ENCODE measurements around the gene ELOVL3. TPM values are rescaled to one million over a fixed set of nuclear protein-coding genes. Genes with fewer than 3 reads are reported as not detected.

The ELOVL3 gene
- total and polyA plus RNA-seq, 2 of the 4 experiments (the other 2 are of a cell fraction): 0.09 to 0.36 TPM

DNA sequence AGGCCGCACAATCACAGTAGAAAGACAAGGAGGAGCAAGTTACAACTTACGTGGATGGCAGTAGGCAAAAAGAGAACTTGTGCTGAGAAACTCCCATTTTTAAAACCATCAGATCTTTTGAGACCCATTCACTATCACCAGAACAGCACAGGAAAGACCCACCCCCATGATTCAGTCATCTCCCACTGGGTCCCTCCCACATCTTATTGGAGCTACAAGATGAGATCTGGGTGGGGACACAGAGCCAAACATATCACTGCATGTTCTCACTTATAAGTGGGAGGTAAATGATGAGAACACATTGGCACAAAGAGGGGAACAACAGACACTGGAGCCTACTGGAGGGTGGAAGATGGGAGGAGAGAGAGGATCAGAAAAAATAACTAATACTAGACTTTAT lies 41.5 kb upstream of the ELOVL3 start:
- no TSS peak for BruUV-seq (replicated peaks)
- no CpG with 5 or more reads among the region's 2 CpGs for WGBS, 2 experiments (ENCODE audit: extremely low coverage in 2 of 2, insufficient read length in 1 of 2)
- DNase-seq (no peak), ATAC-seq (ENCODE audit: low read depth) (no peak)
- H3K56ac ChIP-seq (ENCODE audit: extremely low read depth, insufficient read depth, low read length): no peak overlapping the region
- H2AFZ ChIP-seq (replicated peaks; ENCODE audit: low read length, poor library complexity): no peak overlapping the region
- intact Hi-C loops (cut with micrococcal nuclease): loop anchor here (5.0 kb wide), 1 partner anchor 38 kb away; no protein-coding TSS in a partner anchor
- no peak overlapping the region for H3K18ac ChIP-seq (ENCODE audit: low read depth, low read length)
- H3K4me1 ChIP-seq (ENCODE audit: control insufficient read depth, insufficient read depth, low read length): no peaks in the 10 kb centered on the region
- H3K9me3 ChIP-seq (ENCODE audit: control insufficient read depth, insufficient read depth, low read length): peaks cover 4% of the 10 kb centered on the region; the same call in 1 of the 2 replicates
- H3K36me3 ChIP-seq (ENCODE audit: control insufficient read depth, insufficient read depth, low read length): no peaks in the 10 kb centered on the region
- H2AK9ac ChIP-seq (replicated peaks; ENCODE audit: low read depth, low read length, poor library complexity): no peak overlapping the region
- H2BK120ac ChIP-seq (ENCODE audit: low read depth, low read length): no peak overlapping the region
- no peak overlapping the region for H4K5ac ChIP-seq (ENCODE audit: low read depth, low read length)
- H3K79me1 ChIP-seq (ENCODE audit: low read depth in 1 of 2, low read length in 2 of 2): no peaks in the 10 kb centered on the region
- no peak overlapping the region for H3K23ac ChIP-seq (ENCODE audit: low read depth, low read length)
- no peak overlapping the region for H2BK5ac ChIP-seq (ENCODE audit: low read depth, low read length, poor library complexity, severe bottlenecking)
- H4K20me1 ChIP-seq (ENCODE audit: insufficient read depth, low read length): no peaks in the 10 kb centered on the region
- no peak overlapping the region for H3K9ac ChIP-seq (ENCODE audit: low read depth, low read length)
- H3K4me2 ChIP-seq (ENCODE audit: low read depth, low read length): no peak overlapping the region
- H3K27me3 ChIP-seq (ENCODE audit: control insufficient read depth, insufficient read depth, low read length): peaks cover 7% of the 10 kb centered on the region
- no peaks in the 10 kb centered on the region for H3K9me1 ChIP-seq (ENCODE audit: insufficient read depth, low read length)
- H3K14ac ChIP-seq (replicated peaks; ENCODE audit: low read depth, low read length): no peak overlapping the region
- H3K4me3 ChIP-seq (ENCODE audit: insufficient read depth, low read depth, low read length): no peak overlapping the region
- ChIA-PET POLR2A (ENCODE audit: unreplicated experiment) (no interaction called here), CTCF (no interaction called here)
- H2BK15ac ChIP-seq (ENCODE audit: low read depth, low read length): no peak overlapping the region
- H2AK5ac ChIP-seq (ENCODE audit: low read depth, low read length): no peak overlapping the region
- no peak overlapping the region for H2BK20ac ChIP-seq (ENCODE audit: low read depth, low read length)
- no peak overlapping the region for H3K4ac ChIP-seq (ENCODE audit: low read depth, low read length)
- no peak overlapping the region for H4K91ac ChIP-seq (ENCODE audit: insufficient read depth, low read depth, low read length)
- no peak for TF ChIP-seq RAD21 (IDR thresholded peaks at IDR 0.05; ENCODE audit: low read length)
- TF ChIP-seq BHLHE40 (IDR thresholded peaks at IDR 0.05; ENCODE audit: low read depth, low read length): no peak
- TF ChIP-seq SMC3 (IDR thresholded peaks at IDR 0.05; ENCODE audit: low read depth, low read length): no peak
- TF ChIP-seq MAFK (IDR thresholded peaks at IDR 0.05; ENCODE audit: low read depth, low read length): no peak
- no peak for TF ChIP-seq POLR2A (IDR thresholded peaks at IDR 0.05; ENCODE audit: low read depth, low read length)
- no peak for TF ChIP-seq MXI1 (IDR thresholded peaks at IDR 0.05; ENCODE audit: borderline replicate concordance, low read depth, low read length)
- no peak for TF ChIP-seq CEBPB (IDR thresholded peaks at IDR 0.05; ENCODE audit: low read depth, low read length)
- TF ChIP-seq NFE2L2 (IDR thresholded peaks at IDR 0.05; ENCODE audit: low read depth, low read length): no peak
- TF ChIP-seq RCOR1 (IDR thresholded peaks at IDR 0.05; ENCODE audit: insufficient replicate concordance, low read length): no peak
- TF ChIP-seq FOS (IDR thresholded peaks at IDR 0.05; ENCODE audit: low read depth, low read length): no peak
- no peak for TF ChIP-seq RFX5 (IDR thresholded peaks at IDR 0.05; ENCODE audit: low read depth, low read length)
- TF ChIP-seq, protein P1, sequence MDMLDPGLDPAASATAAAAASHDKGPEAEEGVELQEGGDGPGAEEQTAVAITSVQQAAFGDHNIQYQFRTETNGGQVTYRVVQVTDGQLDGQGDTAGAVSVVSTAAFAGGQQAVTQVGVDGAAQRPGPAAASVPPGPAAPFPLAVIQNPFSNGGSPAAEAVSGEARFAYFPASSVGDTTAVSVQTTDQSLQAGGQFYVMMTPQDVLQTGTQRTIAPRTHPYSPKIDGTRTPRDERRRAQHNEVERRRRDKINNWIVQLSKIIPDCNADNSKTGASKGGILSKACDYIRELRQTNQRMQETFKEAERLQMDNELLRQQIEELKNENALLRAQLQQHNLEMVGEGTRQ (IDR thresholded peaks at IDR 0.05; ENCODE audit: low read depth, low read length): no peak
- TF ChIP-seq, protein P2, sequence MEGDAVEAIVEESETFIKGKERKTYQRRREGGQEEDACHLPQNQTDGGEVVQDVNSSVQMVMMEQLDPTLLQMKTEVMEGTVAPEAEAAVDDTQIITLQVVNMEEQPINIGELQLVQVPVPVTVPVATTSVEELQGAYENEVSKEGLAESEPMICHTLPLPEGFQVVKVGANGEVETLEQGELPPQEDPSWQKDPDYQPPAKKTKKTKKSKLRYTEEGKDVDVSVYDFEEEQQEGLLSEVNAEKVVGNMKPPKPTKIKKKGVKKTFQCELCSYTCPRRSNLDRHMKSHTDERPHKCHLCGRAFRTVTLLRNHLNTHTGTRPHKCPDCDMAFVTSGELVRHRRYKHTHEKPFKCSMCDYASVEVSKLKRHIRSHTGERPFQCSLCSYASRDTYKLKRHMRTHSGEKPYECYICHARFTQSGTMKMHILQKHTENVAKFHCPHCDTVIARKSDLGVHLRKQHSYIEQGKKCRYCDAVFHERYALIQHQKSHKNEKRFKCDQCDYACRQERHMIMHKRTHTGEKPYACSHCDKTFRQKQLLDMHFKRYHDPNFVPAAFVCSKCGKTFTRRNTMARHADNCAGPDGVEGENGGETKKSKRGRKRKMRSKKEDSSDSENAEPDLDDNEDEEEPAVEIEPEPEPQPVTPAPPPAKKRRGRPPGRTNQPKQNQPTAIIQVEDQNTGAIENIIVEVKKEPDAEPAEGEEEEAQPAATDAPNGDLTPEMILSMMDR (conservative IDR thresholded peaks at IDR 0.05; ENCODE audit: low read depth, low read length): no peak
- no peak overlapping the region for H3K27ac ChIP-seq (ENCODE audit: insufficient read depth, low read length)
- no peak overlapping the region for H4K8ac ChIP-seq (ENCODE audit: low read depth in 2 of 2, low read length in 2 of 2)
- in situ Hi-C loops (cut with MboI; ENCODE audit: low sequenced_read_pairs): no loop called here
- dilution Hi-C loops (cut with HindIII; ENCODE audit: low sequenced_read_pairs, unreplicated experiment): no loop called here

Data from IMR-90 (cell line).